Peyer's patch (tissue), 4 donors: ENCODE measurements around the gene RHOH.

Source experiments
- CTCF ChIP-seq, 6 experiments: fragments of 450-650 bp in 4 of 6; fragments of 200-600 bp in 2 of 6; sonication (generic) in 1 of 6; IDR thresholded peaks; one replicate each; pipeline ENCODE4 v1.5.1; 2017 to 2019; ENCODE audit warnings: antibody characterized with exemption in 6 of 6, mild to moderate bottlenecking in 3 of 6, moderate library complexity in 1 of 6
- POLR2A ChIP-seq, 2 donors: fragments of 450-650 bp; IDR thresholded peaks; one replicate each; pipeline ENCODE4 v1.5.1; 2017; ENCODE audit warnings: antibody characterized with exemption in 2 of 2, mild to moderate bottlenecking in 2 of 2, moderate library complexity in 2 of 2

GRCh38 chr4:40206426-40206825 is 9.6 kb downstream of the RHOH start:
- TF ChIP-seq POLR2A (IDR thresholded peaks at IDR 0.05) (no peak), CTCF (IDR thresholded peaks at IDR 0.05) (no peak)
